ENCODE measurements around the gene USP15.

DNA sequence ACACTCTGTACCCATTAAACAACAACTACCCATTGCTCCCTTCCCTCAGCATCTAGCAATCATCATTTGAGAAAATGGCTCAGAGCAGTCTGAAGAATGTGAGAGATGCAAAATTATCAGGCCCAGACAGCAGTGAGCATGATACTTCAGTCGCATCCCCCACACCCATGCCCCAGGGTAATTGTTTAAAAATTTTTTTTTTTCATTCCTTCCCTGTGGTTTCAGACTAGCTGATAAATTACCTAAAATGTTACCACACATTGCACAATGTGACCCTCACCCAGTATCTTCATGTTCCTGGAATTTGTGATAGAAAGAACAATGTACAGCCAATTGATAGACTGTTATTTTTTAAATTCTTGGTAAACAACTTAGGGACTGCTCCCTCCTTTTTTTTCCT, 11.3 kb upstream of the USP15 start:
- TF ChIP-seq, protein P1, sequence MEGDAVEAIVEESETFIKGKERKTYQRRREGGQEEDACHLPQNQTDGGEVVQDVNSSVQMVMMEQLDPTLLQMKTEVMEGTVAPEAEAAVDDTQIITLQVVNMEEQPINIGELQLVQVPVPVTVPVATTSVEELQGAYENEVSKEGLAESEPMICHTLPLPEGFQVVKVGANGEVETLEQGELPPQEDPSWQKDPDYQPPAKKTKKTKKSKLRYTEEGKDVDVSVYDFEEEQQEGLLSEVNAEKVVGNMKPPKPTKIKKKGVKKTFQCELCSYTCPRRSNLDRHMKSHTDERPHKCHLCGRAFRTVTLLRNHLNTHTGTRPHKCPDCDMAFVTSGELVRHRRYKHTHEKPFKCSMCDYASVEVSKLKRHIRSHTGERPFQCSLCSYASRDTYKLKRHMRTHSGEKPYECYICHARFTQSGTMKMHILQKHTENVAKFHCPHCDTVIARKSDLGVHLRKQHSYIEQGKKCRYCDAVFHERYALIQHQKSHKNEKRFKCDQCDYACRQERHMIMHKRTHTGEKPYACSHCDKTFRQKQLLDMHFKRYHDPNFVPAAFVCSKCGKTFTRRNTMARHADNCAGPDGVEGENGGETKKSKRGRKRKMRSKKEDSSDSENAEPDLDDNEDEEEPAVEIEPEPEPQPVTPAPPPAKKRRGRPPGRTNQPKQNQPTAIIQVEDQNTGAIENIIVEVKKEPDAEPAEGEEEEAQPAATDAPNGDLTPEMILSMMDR (optimal IDR thresholded peaks at IDR 0.05 in 1 of 3, IDR thresholded peaks at IDR 0.05 in 1 of 3, conservative IDR thresholded peaks at IDR 0.05 in 1 of 3; ENCODE audit: extremely low read depth in 1 of 3, insufficient read depth in 2 of 3, low read length in 3 of 3) = no peak
- no peak for TF ChIP-seq EZH2 (IDR thresholded peaks at IDR 0.05; ENCODE audit: low read length)
